ENCODE results near the gene SCAP. TPM values are rescaled to one million over a fixed set of nuclear protein-coding genes. Genes with fewer than 3 reads are reported as not detected.

The SCAP gene
- total and polyA plus RNA-seq, 2 experiments from 2014 or later = 35.5 to 141 TPM

DNA sequence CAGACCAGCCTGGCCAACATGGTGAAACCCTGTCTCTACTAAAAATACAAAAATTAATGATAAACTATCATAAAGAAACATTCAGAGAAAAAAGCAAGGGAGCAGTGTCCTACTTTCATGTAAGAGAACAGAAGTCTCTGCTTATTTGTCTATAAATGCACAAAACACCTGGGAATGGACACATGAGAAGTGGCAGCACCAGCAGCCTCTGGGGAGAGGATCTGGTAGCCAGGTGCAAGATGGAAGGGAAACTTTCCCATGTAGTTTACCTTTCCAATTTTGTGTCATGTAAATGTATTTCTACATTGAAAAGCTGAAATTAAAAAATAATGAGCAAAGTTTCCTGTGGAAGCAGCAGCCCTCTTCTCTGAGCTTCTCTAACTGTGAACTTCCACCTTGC, 18.8 kb downstream of the SCAP start:
- H3K27ac Mint-ChIP-seq = no peak overlapping the region
- H3K4me3 Mint-ChIP-seq = no peak overlapping the region
- no peak for TF ChIP-seq NANOG (IDR thresholded peaks at IDR 0.05; ENCODE audit: borderline replicate concordance)

DNA sequence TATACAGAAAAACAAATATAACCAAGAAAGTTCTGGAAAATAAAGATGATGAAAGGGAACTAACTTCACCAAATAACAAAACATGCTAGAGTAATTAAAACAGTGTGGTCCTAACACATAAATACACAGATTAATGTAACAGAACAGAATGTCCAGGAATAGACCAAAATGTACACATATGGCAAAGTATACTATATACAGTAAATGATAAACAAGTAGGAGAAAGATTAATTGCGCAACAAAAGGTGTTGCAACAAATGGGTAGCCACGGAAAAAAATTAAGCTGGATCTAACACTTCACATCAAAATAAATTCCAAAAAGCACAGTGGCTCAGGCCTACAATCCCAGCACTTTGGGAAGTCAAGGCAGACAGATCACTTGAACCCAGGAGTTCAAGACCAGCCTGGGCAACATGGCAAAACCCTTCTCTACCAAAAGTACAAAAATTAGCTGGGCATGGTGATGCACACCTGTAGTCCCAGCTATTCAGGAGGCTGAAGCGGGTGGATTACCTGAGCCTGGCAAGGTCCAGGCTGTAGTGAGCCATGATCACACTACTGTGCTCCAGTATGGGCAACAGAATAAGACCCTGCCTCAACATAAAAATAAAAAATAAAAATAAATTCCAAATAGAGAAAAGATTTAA, 19.8 kb downstream of the SCAP start:
- Histone ChIP-seq H3K27me3 (ENCODE audit: insufficient read depth) (no peaks in the 10 kb centered on the region), H3K27ac (ENCODE audit: low read depth) (no peak overlapping the region), H3K4me1 (ENCODE audit: insufficient read depth) (no peaks in the 10 kb centered on the region; the same call in 1 of the 2 replicates), H3K4me2 (no peak overlapping the region), H3K4me3 (no peak overlapping the region), H2AFZ (no peak overlapping the region), H3K9me2 (ENCODE audit: insufficient read depth) (no peaks in the 10 kb centered on the region), H3K79me2 (replicated peaks; ENCODE audit: insufficient read depth) (peaks cover 99% of the 10 kb centered on the region), H3K36me3 (ENCODE audit: insufficient read depth) (0 out of 2 replicates have a peak, but pooled peaks cover 7% of the 10 kb centered on the region), H3F3A (replicated peaks; ENCODE audit: low read depth) (no peaks in the 10 kb centered on the region; the same call in 1 of the 2 replicates), H4K20me1 (replicated peaks; ENCODE audit: insufficient read depth) (peaks cover 21% of the 10 kb centered on the region)
- Mint-ChIP-seq H3K36me3 (ENCODE audit: low read depth) (peaks cover 16% of the 10 kb centered on the region), H3K27ac (no peak overlapping the region), H3K9me3 (peaks cover 5% of the 10 kb centered on the region; the same call in 1 of the 3 replicates), H3K4me3 (no peak overlapping the region), H3K4me1 (no peaks in the 10 kb centered on the region), H3K27me3 (ENCODE audit: insufficient read depth, low read depth, poor library complexity) (peaks cover 2% of the 10 kb centered on the region)
- ATAC-seq = no peak
- no peak for DNase-seq (ENCODE audit: low spot score)
- TF ChIP-seq EZH2phosphoT487 (IDR thresholded peaks at IDR 0.05; ENCODE audit: unreplicated experiment) = no peak
- no peak for TF ChIP-seq EZH2 (IDR thresholded peaks at IDR 0.05; ENCODE audit: low read depth, unreplicated experiment)
- no peak for TF ChIP-seq POLR2AphosphoS5 (IDR thresholded peaks at IDR 0.05; ENCODE audit: low read depth)
- TF ChIP-seq ZNF114 (CRISPR knock-in tag; IDR thresholded peaks at IDR 0.05) = no peak
- TF ChIP-seq JUNB (IDR thresholded peaks at IDR 0.05; ENCODE audit: unreplicated experiment) = no peak
- no peak for TF ChIP-seq REST (IDR thresholded peaks at IDR 0.05; ENCODE audit: unreplicated experiment)
- no peak for TF ChIP-seq CREB1 (CRISPR knock-in tag; IDR thresholded peaks at IDR 0.05; ENCODE audit: low read depth)
- TF ChIP-seq STAT1 (IDR thresholded peaks at IDR 0.05; ENCODE audit: unreplicated experiment) = no peak
- no peak for TF ChIP-seq ETS1 (IDR thresholded peaks at IDR 0.05)
- no peak for TF ChIP-seq ZNF331 (CRISPR knock-in tag; IDR thresholded peaks at IDR 0.05; ENCODE audit: low read depth)

More for the DNA sequence above, 18.8 kb downstream of the SCAP start:
- Mint-ChIP-seq H3K4me1 (no peaks in the 10 kb centered on the region), H3K27me3 (ENCODE audit: insufficient read depth, low read depth, poor library complexity) (peaks cover 4% of the 10 kb centered on the region), H3K36me3 (ENCODE audit: low read depth) (peaks cover 20% of the 10 kb centered on the region), H3K9me3 (peaks cover 5% of the 10 kb centered on the region; the same call in 1 of the 3 replicates)
- no peaks in the 10 kb centered on the region; the same call in 1 of the 2 replicates for H3F3A ChIP-seq (replicated peaks; ENCODE audit: low read depth)
- no peak overlapping the region for H2AFZ ChIP-seq
- H3K4me3 ChIP-seq = no peak overlapping the region
- no peaks in the 10 kb centered on the region; the same call in 1 of the 2 replicates for H3K4me1 ChIP-seq (ENCODE audit: insufficient read depth)
- 0 out of 2 replicates have a peak, but pooled peaks cover 7% of the 10 kb centered on the region for H3K36me3 ChIP-seq (ENCODE audit: insufficient read depth)
- H3K27ac ChIP-seq (ENCODE audit: low read depth) = peak overlapping the region; percentile 78; the same call in 1 of the 2 replicates
- DNase-seq (ENCODE audit: low spot score) (no peak), ATAC-seq (no peak)
- no peak overlapping the region for H3K4me2 ChIP-seq
- H4K20me1 ChIP-seq (replicated peaks; ENCODE audit: insufficient read depth) = peaks cover 24% of the 10 kb centered on the region
- H3K27me3 ChIP-seq (ENCODE audit: insufficient read depth) = no peaks in the 10 kb centered on the region
- H3K9me2 ChIP-seq (ENCODE audit: insufficient read depth) = no peaks in the 10 kb centered on the region
- H3K79me2 ChIP-seq (replicated peaks; ENCODE audit: insufficient read depth) = peaks cover 99% of the 10 kb centered on the region
